HG03565 (cell line): ENCODE data around the gene RCAN3.
"Not testable (repeated sequence)": the region's sequence is repeated elsewhere in the genome, so short reads cannot be mapped to it uniquely, and the experiment has no call there.

Experiments
- ATAC-seq: cut with Tn5 transposase; IDR thresholded peaks from one replicate; pipeline ENCODE4 v1.9.1; 2021; ENCODE audit warnings: mild to moderate bottlenecking, moderate library complexity; ENCODE audit not compliant: unreplicated experiment

RCAN3 gene

GRCh38 chr1:24502709-24503058 lies at the start of gene RCAN3:
Gene RCAN3 (plus strand): TSS chr1:24502836. CDS start chr1:24514373, 11,537 bp downstream.
- ATAC-seq: peak; percentile 77

- no peak for ATAC-seq
Observed at GRCh38 chr1:24452922-24453485, 49.6 kb upstream of the RCAN3 start.

- ATAC-seq: no peak
Observed at GRCh38 chr1:24454673-24455072, 48.0 kb upstream of the RCAN3 start.

- no peak for ATAC-seq
Observed at GRCh38 chr1:24455272-24455671, 47.4 kb upstream of the RCAN3 start.

GRCh38 chr1:24457866-24458265 lies 44.8 kb upstream of the RCAN3 start:
- ATAC-seq: no peak

- ATAC-seq: no peak
Observed at GRCh38 chr1:24459551-24460266, 42.9 kb upstream of the RCAN3 start.

- not testable (repeated sequence) for ATAC-seq
Observed at GRCh38 chr1:24462128-24462527, 40.5 kb upstream of the RCAN3 start.

- ATAC-seq: no peak
Observed at GRCh38 chr1:24463776-24464735, 38.6 kb upstream of the RCAN3 start.

- no peak for ATAC-seq
Observed at GRCh38 chr1:24465099-24465498, 37.5 kb upstream of the RCAN3 start.

GRCh38 chr1:24465638-24466037 lies 37.0 kb upstream of the RCAN3 start:
- ATAC-seq: no peak

- no peak for ATAC-seq
Observed at GRCh38 chr1:24468685-24469316, 33.8 kb upstream of the RCAN3 start.

GRCh38 chr1:24470592-24470991 lies 32.0 kb upstream of the RCAN3 start:
- ATAC-seq: no peak

GRCh38 chr1:24472527-24473251 lies 29.9 kb upstream of the RCAN3 start:
- no peak for ATAC-seq

- no peak for ATAC-seq
Observed at GRCh38 chr1:24474193-24474592, 28.4 kb upstream of the RCAN3 start.

- no peak for ATAC-seq
Observed at GRCh38 chr1:24475700-24476099, 26.9 kb upstream of the RCAN3 start.

- ATAC-seq: no peak
Observed at GRCh38 chr1:24476571-24476970, 26.1 kb upstream of the RCAN3 start.

- ATAC-seq: no peak
Observed at GRCh38 chr1:24477309-24477708, 25.3 kb upstream of the RCAN3 start.

- ATAC-seq: no peak
Observed at GRCh38 chr1:24481101-24481500, 21.5 kb upstream of the RCAN3 start.

GRCh38 chr1:24481843-24482610 lies 20.6 kb upstream of the RCAN3 start:
- no peak for ATAC-seq

GRCh38 chr1:24483441-24483840 lies 19.2 kb upstream of the RCAN3 start:
- no peak for ATAC-seq
